ENCODE data around the gene IPO9.

The IPO9 gene

GRCh38 chr1:201912832-201913231, 83.9 kb downstream of the IPO9 start:
- DNase-seq: no peak

DNA sequence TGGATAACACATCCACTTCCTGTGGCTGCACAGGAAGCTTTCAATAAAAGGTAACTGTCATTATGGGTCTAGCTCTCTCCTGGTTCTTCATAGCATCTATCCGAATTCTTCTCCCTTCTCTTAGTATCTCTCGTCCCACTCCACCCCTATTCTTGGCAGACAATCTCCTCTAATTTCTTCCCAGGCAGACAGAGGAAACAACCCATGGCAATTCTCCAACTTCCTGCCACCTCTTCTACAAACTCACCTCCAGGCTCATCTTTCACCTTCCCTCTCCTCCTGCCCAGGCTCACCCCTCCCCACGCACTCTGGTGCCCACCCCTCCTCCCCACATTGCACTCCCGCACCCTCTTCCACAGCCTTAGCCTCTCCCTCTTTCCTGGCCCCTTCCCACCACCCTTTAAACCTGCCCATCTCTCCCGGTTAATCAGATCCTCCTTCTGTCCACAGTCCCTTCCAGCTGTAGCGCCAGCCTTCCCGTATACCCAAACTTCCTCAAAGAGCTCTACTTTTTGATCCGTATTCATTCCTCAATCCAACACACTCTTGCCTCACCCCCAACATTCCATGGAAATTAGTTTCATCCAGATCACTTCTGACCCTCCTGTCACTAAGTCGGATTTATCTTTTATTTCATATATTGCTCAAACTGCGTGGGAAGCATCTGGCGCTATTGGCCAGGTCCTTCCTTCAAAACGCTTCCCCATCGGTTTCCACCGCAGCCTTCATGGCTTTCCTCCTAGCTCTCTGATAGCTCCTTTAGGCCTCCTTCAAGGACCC, 85.7 kb downstream of the IPO9 start:
- no peak for DNase-seq

GRCh38 chr1:201916649-201917249, 87.8 kb downstream of the IPO9 start:
- peak; percentile 61 for DNase-seq

DNA sequence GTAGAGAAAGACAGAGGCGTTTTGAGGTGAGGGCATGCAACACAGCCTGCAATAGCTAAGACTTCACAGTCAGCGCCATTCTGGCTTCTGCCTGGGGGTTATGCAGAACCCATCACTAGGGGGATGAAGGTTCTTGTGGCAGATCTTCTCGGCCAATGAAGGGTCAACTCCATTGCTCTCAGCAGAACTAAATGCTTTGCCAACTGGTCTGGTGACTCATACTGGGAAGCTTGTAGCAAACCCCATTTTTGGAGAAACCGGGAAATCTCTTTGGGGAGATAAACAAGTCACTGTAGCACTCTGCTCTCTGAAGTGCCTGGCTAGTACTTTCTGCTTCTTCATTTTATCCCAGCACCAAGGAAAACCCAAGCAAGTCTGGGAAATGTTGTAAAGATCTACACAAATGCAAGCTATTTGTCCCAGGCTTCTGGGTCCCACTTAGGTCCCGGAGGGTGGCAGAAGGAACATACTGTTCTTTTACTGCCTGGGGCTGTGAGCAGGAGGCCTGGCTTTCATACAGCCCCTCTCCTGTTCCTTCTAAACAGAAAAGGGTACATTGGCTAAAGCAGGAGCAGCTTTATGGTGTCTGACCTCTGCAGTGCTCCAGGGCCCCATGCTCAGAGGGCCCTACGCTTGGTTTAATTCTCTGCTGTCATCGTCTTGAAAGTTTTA, 88.5 kb downstream of the IPO9 start:
- no peak for DNase-seq

GRCh38 chr1:201918343-201918742, 89.4 kb downstream of the IPO9 start:
- DNase-seq: no peak

DNA sequence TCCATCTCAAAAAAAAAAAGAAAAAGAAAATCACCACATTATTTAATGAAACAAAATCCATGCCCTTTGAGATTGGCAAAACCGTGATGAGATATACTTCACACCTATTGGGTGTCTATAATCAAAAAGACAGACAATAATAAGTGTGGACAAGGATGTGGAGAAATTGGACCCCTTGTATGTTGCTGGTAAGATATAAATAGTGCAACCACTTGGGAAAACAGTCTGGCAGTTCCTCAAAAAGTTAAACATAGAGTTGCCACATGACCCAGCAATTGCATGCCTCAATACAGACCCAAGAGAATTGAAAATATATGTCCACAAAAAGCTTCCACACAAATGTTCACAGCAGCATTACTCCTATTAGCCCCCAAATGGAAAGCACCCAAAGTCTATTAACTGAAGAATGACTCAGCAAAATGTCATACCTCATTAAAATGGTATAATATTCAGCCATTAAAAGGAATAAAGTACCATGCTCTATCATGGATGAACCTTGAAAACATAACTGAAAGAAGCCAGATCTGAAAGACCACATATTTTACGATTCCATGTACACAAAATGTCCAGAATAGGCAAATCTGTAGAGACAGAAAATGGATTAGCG, 93.1 kb downstream of the IPO9 start:
- no peak for DNase-seq

DNA sequence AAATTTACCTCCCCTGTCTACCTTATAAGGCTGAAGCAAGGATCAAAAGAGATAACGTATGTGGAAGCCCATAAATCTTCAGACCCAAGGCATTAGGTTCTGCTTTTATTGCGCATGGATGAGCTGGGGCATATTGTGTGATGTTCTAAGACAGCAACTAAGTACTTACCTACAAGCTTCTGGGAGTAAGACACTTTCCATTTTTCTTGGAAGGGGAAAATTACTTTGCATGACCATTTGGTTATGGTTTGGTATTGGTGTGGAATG, 96.3 kb downstream of the IPO9 start:
- no peak for DNase-seq

DNA sequence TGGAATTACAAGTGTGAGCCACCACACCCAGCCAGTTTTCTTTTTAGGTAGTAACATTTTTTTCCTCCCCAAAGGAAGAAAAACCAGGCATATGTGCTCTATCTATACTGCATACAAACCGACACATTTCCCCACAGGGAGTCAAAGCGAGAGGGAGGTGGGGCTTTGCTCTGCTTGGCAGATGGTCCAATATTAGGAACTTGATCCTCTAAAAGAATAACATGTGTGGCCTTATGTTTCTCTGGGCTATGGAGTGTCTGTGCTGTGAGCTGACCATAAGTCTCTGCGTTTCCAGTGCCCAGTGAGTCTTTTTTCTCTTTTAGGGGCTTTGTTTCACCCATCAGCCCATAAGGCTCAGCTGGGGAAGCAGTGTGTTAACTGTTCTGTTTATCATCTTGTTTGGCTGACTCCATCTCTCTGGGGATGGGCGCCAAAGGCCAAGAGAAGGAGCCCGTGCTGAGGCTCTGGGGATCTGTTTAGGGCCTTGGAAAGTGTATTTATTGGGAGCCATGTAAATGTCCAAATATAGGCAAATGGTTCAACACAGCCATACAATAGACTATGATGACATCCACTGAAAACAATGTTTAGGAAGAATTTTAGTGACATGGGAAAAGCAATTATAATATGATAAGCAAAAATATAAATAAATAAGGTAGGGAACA, 97.2 kb downstream of the IPO9 start:
- DNase-seq: no peak

DNA sequence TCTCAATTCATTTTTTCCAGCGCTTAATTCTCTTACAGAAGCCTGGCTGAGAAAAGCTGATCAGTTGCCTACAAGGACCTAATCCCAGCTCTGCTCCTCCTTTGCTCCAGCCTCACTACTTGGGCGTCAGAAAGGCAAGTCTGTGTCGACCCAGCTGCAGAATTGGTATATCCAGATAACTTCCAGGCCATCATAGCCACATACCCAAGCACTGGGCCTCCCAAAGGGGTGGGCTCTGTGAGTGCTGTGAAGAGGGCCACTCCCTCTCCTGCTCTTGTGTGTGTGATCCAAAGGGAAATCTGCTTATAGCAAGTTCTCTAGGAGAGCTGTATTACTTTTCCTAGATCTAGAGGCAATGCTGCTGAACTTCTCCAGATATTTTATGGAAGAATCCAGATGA, 99.3 kb downstream of the IPO9 start:
- DNase-seq: no peak

DNA sequence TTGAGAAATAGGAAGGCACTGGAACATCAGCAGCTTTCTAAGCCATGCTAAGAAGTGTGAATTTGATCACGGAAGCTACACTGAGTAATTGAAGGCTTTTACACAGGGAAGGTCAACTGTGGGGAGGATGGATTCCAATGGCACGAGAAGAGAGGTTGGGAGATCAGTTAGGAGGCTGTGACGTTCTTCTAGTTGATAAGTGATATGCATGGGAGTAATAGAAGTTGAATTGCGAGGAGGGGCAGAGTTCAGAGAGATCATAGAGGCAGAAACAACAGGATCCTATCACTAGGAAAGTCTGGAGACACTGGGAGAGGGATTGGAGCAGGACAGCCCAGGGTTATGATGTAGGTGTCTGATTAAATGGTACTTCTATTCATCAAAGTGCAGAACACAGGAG, 101.2 kb downstream of the IPO9 start:
- DNase-seq: no peak

DNA sequence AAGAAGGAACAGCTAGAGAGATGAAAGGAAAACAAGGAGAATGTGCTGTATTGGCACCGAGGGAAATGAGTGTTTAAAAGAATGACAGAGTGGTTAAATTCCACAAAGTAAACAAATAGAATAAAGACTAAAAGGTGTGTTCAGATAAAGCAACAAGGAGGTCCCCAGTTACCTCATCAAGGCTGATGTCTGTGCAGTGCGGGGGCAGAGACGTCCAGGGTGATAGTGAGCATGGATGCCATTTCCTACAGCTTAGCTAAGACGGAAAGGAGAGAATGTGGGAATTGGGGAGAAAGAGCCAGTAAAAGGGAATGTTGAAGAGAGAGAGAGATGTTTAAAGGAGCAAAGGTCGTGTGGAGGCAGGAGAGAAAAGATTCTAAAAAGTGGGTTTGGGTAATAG, 101.8 kb downstream of the IPO9 start:
- no peak for DNase-seq

All from NCI-H1105 treated with DMSO at 0.1 percent for 48 hours (cell line).